GM12864 (cell line): ENCODE results near the gene ZBTB16.

ENCODE experiments used
- DNase-seq: peaks from one replicate; pipeline ENCODE4 v3.0.0-alpha.2; 2011; ENCODE audit warnings: low read depth
- H3K4me3 ChIP-seq: 2 replicates; pipeline ENCODE4 v1.5.1; 2011; ENCODE audit warnings: mild to moderate bottlenecking, low read depth, low read length, control low read depth
- TF ChIP-seq, protein P1 (sequence below): IDR thresholded peaks from 2 replicates; pipeline ENCODE4 v1.5.1; 2011; ENCODE audit warnings: low read depth, mild to moderate bottlenecking, moderate library complexity, low read length, control low read depth, inconsistent platforms; ENCODE audit errors: missing control alignments

ZBTB16 gene

DNA sequence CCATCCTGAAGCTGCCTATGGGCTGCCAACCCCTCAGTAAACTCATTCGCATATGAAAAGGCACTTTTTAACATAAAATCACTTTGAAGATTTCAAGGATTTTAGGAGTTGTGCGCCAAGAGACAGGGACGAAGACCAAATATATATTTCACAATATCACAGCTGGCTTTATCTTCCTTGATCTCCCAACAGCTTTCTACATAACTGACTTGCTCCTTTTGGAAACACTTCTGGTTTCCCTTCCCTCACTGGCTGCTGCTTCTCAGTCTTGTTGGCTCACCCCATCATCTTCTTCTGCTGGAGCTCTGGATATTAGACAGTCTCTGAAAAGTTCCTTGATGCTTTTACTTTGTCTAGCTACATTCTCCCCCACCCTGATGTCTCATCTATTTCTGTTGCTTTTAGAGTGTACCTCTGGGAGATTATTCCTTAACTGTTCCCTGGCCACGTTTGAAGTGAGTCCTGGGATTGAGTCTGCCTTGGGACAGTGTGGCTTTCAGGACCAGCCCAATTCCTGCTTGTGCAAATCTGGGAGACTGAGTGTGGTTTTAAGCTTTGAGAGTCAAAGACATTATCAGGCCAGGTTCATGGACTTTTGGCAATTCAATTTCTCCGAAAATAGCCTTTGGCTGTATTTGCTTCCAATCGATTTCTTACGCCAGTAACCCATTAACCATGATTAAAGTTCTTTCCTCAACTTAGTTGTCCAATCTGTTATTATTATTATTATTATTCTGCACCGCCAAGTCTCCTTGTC lies 205.8 kb downstream of the ZBTB16 start:
- TF ChIP-seq, protein P1, sequence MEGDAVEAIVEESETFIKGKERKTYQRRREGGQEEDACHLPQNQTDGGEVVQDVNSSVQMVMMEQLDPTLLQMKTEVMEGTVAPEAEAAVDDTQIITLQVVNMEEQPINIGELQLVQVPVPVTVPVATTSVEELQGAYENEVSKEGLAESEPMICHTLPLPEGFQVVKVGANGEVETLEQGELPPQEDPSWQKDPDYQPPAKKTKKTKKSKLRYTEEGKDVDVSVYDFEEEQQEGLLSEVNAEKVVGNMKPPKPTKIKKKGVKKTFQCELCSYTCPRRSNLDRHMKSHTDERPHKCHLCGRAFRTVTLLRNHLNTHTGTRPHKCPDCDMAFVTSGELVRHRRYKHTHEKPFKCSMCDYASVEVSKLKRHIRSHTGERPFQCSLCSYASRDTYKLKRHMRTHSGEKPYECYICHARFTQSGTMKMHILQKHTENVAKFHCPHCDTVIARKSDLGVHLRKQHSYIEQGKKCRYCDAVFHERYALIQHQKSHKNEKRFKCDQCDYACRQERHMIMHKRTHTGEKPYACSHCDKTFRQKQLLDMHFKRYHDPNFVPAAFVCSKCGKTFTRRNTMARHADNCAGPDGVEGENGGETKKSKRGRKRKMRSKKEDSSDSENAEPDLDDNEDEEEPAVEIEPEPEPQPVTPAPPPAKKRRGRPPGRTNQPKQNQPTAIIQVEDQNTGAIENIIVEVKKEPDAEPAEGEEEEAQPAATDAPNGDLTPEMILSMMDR, result no peak
- DNase-seq, result no peak
- H3K4me3 ChIP-seq, result no peak overlapping the region

DNA sequence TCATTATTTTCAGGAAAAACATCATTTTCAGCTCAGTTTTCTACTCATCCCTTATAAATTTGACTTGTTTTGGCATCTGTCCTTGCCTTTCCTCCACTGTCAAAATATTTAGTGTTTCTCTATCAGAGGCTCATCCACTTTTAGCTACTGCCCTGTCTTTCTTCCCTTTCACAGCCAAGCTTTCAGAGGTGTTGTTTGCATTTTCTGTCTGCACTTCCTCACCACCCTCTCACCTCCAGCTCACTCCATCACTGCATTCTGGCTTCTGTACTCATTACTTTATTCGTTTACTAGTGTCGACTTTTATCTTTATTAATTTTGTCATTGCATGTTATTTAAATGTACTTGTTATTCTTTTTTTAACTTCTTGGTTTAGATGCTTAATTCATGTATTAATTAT lies 210.0 kb downstream of the ZBTB16 start:
- TF ChIP-seq, protein P1, result no peak
- H3K4me3 ChIP-seq, result no peak overlapping the region

DNA sequence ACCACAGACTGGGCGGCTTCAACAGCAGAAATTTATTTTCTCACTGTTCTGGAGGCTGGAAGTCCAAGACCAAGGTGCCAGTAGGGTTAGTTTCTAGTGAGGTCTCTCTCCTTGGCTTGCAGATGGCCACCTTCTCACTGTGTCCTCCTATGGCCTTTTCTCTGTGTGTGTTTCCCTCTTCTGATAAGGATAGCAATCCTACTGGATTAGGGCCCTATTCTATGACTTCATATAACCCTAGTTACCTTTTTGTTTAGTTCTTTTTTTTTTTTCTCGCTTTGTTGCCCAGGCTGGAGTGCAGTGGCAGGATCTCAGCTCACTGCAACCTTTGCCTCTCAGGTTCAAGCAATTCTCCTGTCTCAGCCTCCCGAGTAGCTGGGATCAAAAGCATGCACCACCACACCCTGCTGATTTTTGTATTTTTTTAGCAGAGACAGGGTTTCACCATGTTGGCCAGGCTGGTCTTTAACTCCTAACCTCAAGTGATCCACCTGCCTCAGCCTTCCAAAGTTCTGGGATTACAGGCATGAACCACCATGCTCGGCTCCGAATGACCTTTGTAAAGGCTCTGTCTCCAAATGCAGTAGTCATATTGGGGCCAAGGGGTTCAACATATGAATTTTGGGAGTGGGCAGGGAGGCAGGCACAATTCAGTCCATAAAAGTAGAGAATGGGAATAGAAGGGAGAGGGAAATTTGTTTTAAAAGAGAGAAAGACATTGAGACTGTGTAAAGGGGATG lies 211.2 kb downstream of the ZBTB16 start:
- H3K4me3 ChIP-seq, result no peak overlapping the region
- TF ChIP-seq, protein P1, result no peak
- DNase-seq, result no peak

More for the DNA sequence above, 210.0 kb downstream of the ZBTB16 start:
- DNase-seq, result no peak

DNA sequence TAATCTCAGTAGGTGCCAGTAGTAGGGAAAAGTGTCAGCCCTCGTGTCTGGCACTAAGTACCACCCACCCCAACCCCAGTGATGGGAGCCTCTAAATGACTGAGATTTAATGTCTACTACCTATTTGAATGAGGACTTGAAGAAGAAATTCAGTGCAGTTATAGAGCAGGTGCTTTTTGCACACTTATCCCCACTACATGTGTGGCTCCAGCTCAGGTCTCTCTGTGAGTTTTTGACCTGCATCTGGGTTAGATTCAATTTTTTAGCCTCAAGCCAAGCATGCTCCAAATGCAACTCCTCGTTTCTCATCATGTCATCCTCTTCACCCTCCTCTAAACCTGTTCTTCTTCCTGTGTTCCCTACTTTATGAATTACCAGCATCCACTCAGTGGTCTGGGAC lies 211.8 kb downstream of the ZBTB16 start:
- H3K4me3 ChIP-seq, result no peak overlapping the region
- no peak for DNase-seq
- TF ChIP-seq, protein P1, result no peak

DNA sequence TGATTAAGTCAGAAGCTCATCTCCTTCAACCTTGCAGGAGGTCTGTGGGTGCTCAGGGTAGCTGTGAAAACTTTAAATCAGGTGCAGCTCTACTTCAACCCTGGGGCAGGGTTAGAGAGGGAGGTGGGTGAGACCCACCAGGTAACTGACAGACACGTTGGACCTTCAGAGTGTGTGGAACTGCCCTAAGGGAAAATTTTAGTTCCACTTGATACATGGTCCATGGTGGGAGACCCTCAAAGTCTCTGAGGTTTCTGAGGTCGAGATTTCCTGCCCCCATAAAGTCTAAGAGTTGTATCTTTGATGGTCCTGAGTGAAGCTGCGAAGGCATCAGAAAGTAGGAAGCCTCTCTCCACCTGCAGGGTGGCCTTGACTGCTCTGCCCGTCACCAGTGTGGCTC lies 212.8 kb downstream of the ZBTB16 start:
- no peak for DNase-seq
- TF ChIP-seq, protein P1, result no peak
- H3K4me3 ChIP-seq, result no peak overlapping the region

DNA sequence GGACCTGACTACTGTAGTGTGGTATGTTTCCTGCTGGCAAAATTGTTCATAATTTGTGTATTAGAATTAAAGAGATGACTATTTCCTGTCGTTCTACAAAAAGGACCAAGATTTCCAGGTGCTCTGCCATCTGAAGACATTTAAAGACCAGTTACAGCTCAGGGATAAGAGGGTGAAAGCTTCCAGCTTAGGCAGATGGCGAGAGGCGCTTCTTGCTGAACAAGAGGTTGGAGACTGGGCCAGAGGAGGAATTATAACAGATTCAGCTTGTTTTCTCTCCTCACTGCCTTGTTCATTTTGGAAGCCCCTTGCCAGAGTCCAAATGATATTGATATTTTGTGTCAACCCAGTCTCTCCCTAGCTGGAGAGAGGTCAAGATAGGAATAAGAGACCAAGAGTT lies 213.6 kb downstream of the ZBTB16 start:
- TF ChIP-seq, protein P1, result no peak
- no peak for DNase-seq
- H3K4me3 ChIP-seq, result no peak overlapping the region
